Nephron (organoid): ENCODE data around the gene ARHGAP10.

ENCODE experiments used
- H3K27ac Mint-ChIP-seq, 3 experiments: 2 replicates each; pipeline ENCODE4 v1.8.0; 2020; ENCODE audit warnings: mixed read lengths in 3 of 3, mild to moderate bottlenecking in 2 of 3, moderate library complexity in 1 of 3
- H3K27me3 Mint-ChIP-seq: 2 replicates; pipeline ENCODE4 v1.8.0; 2021; ENCODE audit warnings: low read depth, mild to moderate bottlenecking, moderate library complexity, mixed read lengths
- H3K36me3 Mint-ChIP-seq: 2 replicates; pipeline ENCODE4 v1.8.0; 2020; ENCODE audit warnings: low read depth, mixed read lengths
- H3K4me1 Mint-ChIP-seq: 2 replicates; pipeline ENCODE4 v1.8.0; 2020; ENCODE audit warnings: mixed read lengths
- H3K4me3 Mint-ChIP-seq, 3 experiments: 2 replicates each; pipeline ENCODE4 v1.8.0; 2020; ENCODE audit warnings: mild to moderate bottlenecking in 3 of 3, mixed read lengths in 3 of 3, moderate library complexity in 2 of 3
- H3K9me3 Mint-ChIP-seq: 2 replicates; pipeline ENCODE4 v1.8.0; 2020; ENCODE audit warnings: mixed read lengths
- CTCF ChIP-seq, 3 experiments: fragments of 200-600 bp; sonication (generic); IDR thresholded peaks; one replicate each; pipeline ENCODE4 v1.5.0; 2021; ENCODE audit warnings: antibody characterized with exemption in 3 of 3; ENCODE audit not compliant: unreplicated experiment in 3 of 3

The ARHGAP10 gene

GRCh38 chr4:147813973-147814372 lies 82.1 kb downstream of the ARHGAP10 start:
- peak overlapping the region in 2 of 3 experiments; percentile 60 to 67 for H3K27ac Mint-ChIP-seq
- TF ChIP-seq CTCF (IDR thresholded peaks at IDR 0.05; ENCODE audit: unreplicated experiment in 3 of 3), result no peak
- no peaks in the 10 kb centered on the region for H3K9me3 Mint-ChIP-seq
- H3K4me1 Mint-ChIP-seq, result peaks cover 32% of the 10 kb centered on the region
- no peak overlapping the region for H3K4me3 Mint-ChIP-seq
- no peaks in the 10 kb centered on the region for H3K27me3 Mint-ChIP-seq
- H3K36me3 Mint-ChIP-seq, result no peaks in the 10 kb centered on the region

- no peaks in the 10 kb centered on the region for H3K27me3 Mint-ChIP-seq
- H3K4me3 Mint-ChIP-seq, result peak overlapping the region in 1 of 3 experiments; percentile 24
- no peaks in the 10 kb centered on the region for H3K9me3 Mint-ChIP-seq
- TF ChIP-seq CTCF (IDR thresholded peaks at IDR 0.05; ENCODE audit: unreplicated experiment in 3 of 3), result no peak
- peaks cover 28% of the 10 kb centered on the region for H3K4me1 Mint-ChIP-seq
- H3K36me3 Mint-ChIP-seq, result no peaks in the 10 kb centered on the region
- peak overlapping the region in 2 of 3 experiments; percentile 56 to 67 for H3K27ac Mint-ChIP-seq
These were observed 82.5 kb downstream of the ARHGAP10 start for GRCh38 chr4:147814376-147814775.

GRCh38 chr4:147815741-147816140 lies 83.9 kb downstream of the ARHGAP10 start:
- no peak overlapping the region for H3K27ac Mint-ChIP-seq
- no peak for TF ChIP-seq CTCF (IDR thresholded peaks at IDR 0.05; ENCODE audit: unreplicated experiment in 3 of 3)
- H3K36me3 Mint-ChIP-seq, result no peaks in the 10 kb centered on the region
- H3K4me3 Mint-ChIP-seq, result no peak overlapping the region
- H3K9me3 Mint-ChIP-seq, result no peaks in the 10 kb centered on the region
- no peaks in the 10 kb centered on the region for H3K27me3 Mint-ChIP-seq
- H3K4me1 Mint-ChIP-seq, result peaks cover 26% of the 10 kb centered on the region

- no peak overlapping the region for H3K27ac Mint-ChIP-seq
- no peaks in the 10 kb centered on the region for H3K9me3 Mint-ChIP-seq
- peaks cover 33% of the 10 kb centered on the region for H3K4me1 Mint-ChIP-seq
- no peak overlapping the region for H3K4me3 Mint-ChIP-seq
- H3K27me3 Mint-ChIP-seq, result no peaks in the 10 kb centered on the region
- no peaks in the 10 kb centered on the region for H3K36me3 Mint-ChIP-seq
- TF ChIP-seq CTCF (IDR thresholded peaks at IDR 0.05; ENCODE audit: unreplicated experiment in 3 of 3), result no peak
These were observed 84.7 kb downstream of the ARHGAP10 start for GRCh38 chr4:147816382-147817254.

- H3K36me3 Mint-ChIP-seq, result peaks cover 19% of the 10 kb centered on the region
- no peak for TF ChIP-seq CTCF (IDR thresholded peaks at IDR 0.05; ENCODE audit: unreplicated experiment in 3 of 3)
- no peak overlapping the region for H3K4me3 Mint-ChIP-seq
- H3K27me3 Mint-ChIP-seq, result no peaks in the 10 kb centered on the region
- peaks cover 34% of the 10 kb centered on the region for H3K4me1 Mint-ChIP-seq
- no peak overlapping the region for H3K27ac Mint-ChIP-seq
- no peaks in the 10 kb centered on the region for H3K9me3 Mint-ChIP-seq
These were observed 89.1 kb downstream of the ARHGAP10 start for GRCh38 chr4:147820975-147821374.

GRCh38 chr4:147821555-147821954 lies 89.7 kb downstream of the ARHGAP10 start:
- TF ChIP-seq CTCF (IDR thresholded peaks at IDR 0.05; ENCODE audit: unreplicated experiment in 3 of 3), result no peak
- Mint-ChIP-seq H3K27me3 (no peaks in the 10 kb centered on the region), H3K4me3 (no peak overlapping the region), H3K36me3 (peaks cover 22% of the 10 kb centered on the region), H3K27ac (peak overlapping the region in 1 of 3 experiments; percentile 18), H3K9me3 (no peaks in the 10 kb centered on the region), H3K4me1 (peaks cover 34% of the 10 kb centered on the region)
